Mesendoderm (in vitro differentiated cells): ENCODE data around the gene NEK10.

Source experiments
- DNase-seq: peaks from one replicate; pipeline ENCODE4 v3.0.0; 2013
- H2AK5ac ChIP-seq: 2 replicates; pipeline ENCODE4 v1.6.1; 2013; ENCODE audit warnings: low read length, inconsistent platforms
- H2BK120ac ChIP-seq: 2 replicates; pipeline ENCODE4 v1.6.1; 2013; ENCODE audit warnings: low read depth, mild to moderate bottlenecking, low read length, moderate library complexity, mixed read lengths
- H2BK15ac ChIP-seq: replicated peaks from 2 replicates; pipeline ENCODE4 v1.6.1; 2013; ENCODE audit warnings: low read depth, mild to moderate bottlenecking, moderate library complexity
- H2BK5ac ChIP-seq: 2 replicates; pipeline ENCODE4 v1.6.1; 2013; ENCODE audit warnings: low read length, inconsistent platforms
- H3K18ac ChIP-seq: 2 replicates; pipeline ENCODE4 v1.6.1; 2013; ENCODE audit warnings: mild to moderate bottlenecking, low read length, mixed read lengths
- H3K23ac ChIP-seq: one replicate; pipeline ENCODE4 v1.6.1; 2013; ENCODE audit warnings: low read length
- H3K27ac ChIP-seq: 2 replicates; pipeline ENCODE4 v1.5.1; 2013; ENCODE audit warnings: low read depth, mild to moderate bottlenecking, inconsistent platforms, low read length, moderate library complexity
- H3K27me3 ChIP-seq: 2 replicates; pipeline ENCODE4 v1.6.1; 2013; ENCODE audit warnings: low read length, control low read depth, mild to moderate bottlenecking, inconsistent platforms; ENCODE audit not compliant: insufficient read depth, poor library complexity
- H3K36me3 ChIP-seq: 2 replicates; pipeline ENCODE4 v1.6.1; 2013; ENCODE audit warnings: low read length, inconsistent platforms; ENCODE audit not compliant: control insufficient read depth, insufficient read depth
- H3K4ac ChIP-seq: one replicate; pipeline ENCODE4 v1.6.1; 2013; ENCODE audit warnings: low read depth, mild to moderate bottlenecking, low read length, moderate library complexity
- H3K4me1 ChIP-seq: 2 replicates; pipeline ENCODE4 v1.6.1; 2013; ENCODE audit warnings: low read depth, low read length, inconsistent platforms; ENCODE audit not compliant: control insufficient read depth
- H3K4me2 ChIP-seq: 2 replicates; pipeline ENCODE4 v1.6.1; 2013; ENCODE audit warnings: low read length
- H3K4me3 ChIP-seq: 2 replicates; pipeline ENCODE4 v1.5.1; 2013; ENCODE audit warnings: mild to moderate bottlenecking, low read length
- H3K56ac ChIP-seq: one replicate; pipeline ENCODE4 v1.6.1; 2013; ENCODE audit warnings: low read length
- H3K79me1 ChIP-seq: 2 replicates; pipeline ENCODE4 v1.6.1; 2013; ENCODE audit warnings: low read length, inconsistent platforms
- H3K79me2 ChIP-seq: 2 replicates; pipeline ENCODE4 v1.6.1; 2013; ENCODE audit warnings: mild to moderate bottlenecking, low read length; ENCODE audit not compliant: control insufficient read depth, insufficient read depth
- H3K9ac ChIP-seq: 2 replicates; pipeline ENCODE4 v1.6.1; 2013; ENCODE audit warnings: low read length, inconsistent platforms
- H4K5ac ChIP-seq: one replicate; pipeline ENCODE4 v1.6.1; 2013; ENCODE audit warnings: low read length
- H4K8ac ChIP-seq: one replicate; pipeline ENCODE4 v1.6.1; 2013; ENCODE audit warnings: low read depth, mild to moderate bottlenecking, control low read depth, low read length, moderate library complexity
- WGBS: extraction: QIAGEN DNeasy Blood & Tissue Kit; methylation state at CpG from one replicate; pipeline ENCODE4 v1.1.7; 2013; ENCODE audit warnings: low lambda C conversion rate, missing lambda C conversion rate; ENCODE audit not compliant: insufficient coverage; ENCODE audit errors: extremely low coverage; 5-methylcytosine and 5-hydroxymethylcytosine counted together

The NEK10 gene

DNA sequence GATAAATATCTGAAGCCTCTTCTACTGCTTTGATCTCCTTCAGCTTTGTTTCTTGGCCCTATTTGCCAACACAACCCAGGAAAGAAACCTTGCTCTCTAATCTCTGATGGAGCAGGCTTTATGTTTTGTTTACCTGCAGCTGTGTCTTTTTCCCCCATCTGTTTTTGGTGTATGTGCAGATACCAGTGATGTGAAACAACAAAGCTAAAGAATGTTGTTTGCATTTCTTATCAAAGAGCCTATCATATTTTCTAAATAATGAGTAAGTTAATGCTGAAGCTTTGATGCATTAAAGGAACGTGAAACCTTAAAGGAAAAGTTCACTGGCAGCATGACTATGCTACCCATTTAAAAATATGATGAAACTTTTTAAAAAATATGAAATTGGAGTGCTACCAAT, 238.4 kb downstream of the NEK10 start:
- H3K4me2 ChIP-seq, result no peak overlapping the region
- H3K79me1 ChIP-seq, result no peaks in the 10 kb centered on the region
- DNase-seq, result no peak
- no peak overlapping the region for H4K5ac ChIP-seq
- H3K18ac ChIP-seq, result no peak overlapping the region
- no peak overlapping the region for H3K23ac ChIP-seq
- H3K79me2 ChIP-seq, result no peaks in the 10 kb centered on the region
- no peak overlapping the region for H3K4ac ChIP-seq
- H2BK120ac ChIP-seq, result no peak overlapping the region
- no peak overlapping the region for H2BK15ac ChIP-seq
- H3K4me3 ChIP-seq, result no peak overlapping the region
- H3K56ac ChIP-seq, result no peak overlapping the region
- H3K4me1 ChIP-seq, result no peaks in the 10 kb centered on the region
- H2BK5ac ChIP-seq, result no peak overlapping the region
- no peak overlapping the region for H2AK5ac ChIP-seq
- H3K36me3 ChIP-seq, result no peaks in the 10 kb centered on the region
- WGBS, result no CpG with 5 or more reads among the region's 1 CpG
- H4K8ac ChIP-seq, result no peak overlapping the region
- H3K27me3 ChIP-seq, result no peaks in the 10 kb centered on the region
- H3K27ac ChIP-seq, result no peak overlapping the region
- no peak overlapping the region for H3K9ac ChIP-seq

DNA sequence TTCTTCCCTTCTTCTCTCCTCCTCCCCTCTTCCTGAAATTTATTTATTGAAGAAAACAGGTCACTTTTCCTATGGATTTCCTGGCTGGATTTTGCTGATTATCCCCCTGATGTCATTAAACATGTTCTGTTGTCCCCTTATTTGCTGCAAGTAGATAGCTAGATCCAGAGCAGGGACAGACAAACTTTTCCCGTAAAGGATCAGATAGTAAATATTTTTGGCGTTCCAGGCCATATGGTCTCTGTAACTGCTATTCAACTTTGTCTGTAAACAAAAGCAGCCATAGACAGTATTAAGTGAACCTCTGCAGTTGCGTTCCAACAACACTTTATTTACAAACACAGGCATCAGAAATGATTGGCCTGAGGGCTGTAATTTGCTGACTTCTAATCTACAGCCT, 241.3 kb downstream of the NEK10 start:
- Histone ChIP-seq H2BK120ac (no peak overlapping the region), H2AK5ac (no peak overlapping the region), H3K18ac (no peak overlapping the region), H3K4me3 (no peak overlapping the region), H3K36me3 (no peaks in the 10 kb centered on the region), H2BK5ac (no peak overlapping the region), H3K23ac (no peak overlapping the region), H3K9ac (no peak overlapping the region), H3K4me1 (no peaks in the 10 kb centered on the region), H3K79me1 (no peaks in the 10 kb centered on the region), H3K56ac (no peak overlapping the region), H4K5ac (no peak overlapping the region), H3K27me3 (no peaks in the 10 kb centered on the region), H2BK15ac (no peak overlapping the region), H3K79me2 (no peaks in the 10 kb centered on the region), H3K4me2 (no peak overlapping the region), H3K4ac (no peak overlapping the region), H3K27ac (no peak overlapping the region), H4K8ac (no peak overlapping the region)
- DNase-seq, result no peak
- no CpG with 5 or more reads among the region's 3 CpGs for WGBS

DNA sequence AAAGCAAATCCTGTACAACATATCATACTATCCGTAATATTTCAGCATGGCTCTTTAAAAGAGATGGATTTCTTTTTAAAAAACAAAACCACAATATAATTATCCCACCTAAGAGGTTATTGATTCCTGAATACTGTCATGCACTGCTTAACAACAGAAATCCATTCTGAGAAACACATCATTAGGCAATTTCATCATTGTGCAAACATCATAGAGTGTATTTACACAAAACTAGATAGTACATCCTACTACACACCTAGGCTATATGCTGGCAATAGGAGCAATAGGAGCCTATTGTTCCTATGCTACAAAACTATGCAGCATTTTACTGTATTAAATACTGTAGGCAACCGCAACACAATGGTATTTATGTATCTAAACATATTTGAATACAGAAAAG, 242.0 kb downstream of the NEK10 start:
- Histone ChIP-seq H3K27ac (no peak overlapping the region), H2BK120ac (no peak overlapping the region), H3K56ac (no peak overlapping the region), H3K27me3 (no peaks in the 10 kb centered on the region), H3K23ac (no peak overlapping the region), H3K4me1 (no peaks in the 10 kb centered on the region), H2BK15ac (no peak overlapping the region), H3K4me2 (no peak overlapping the region), H2BK5ac (no peak overlapping the region), H3K4me3 (no peak overlapping the region), H2AK5ac (no peak overlapping the region), H3K18ac (no peak overlapping the region), H3K36me3 (no peaks in the 10 kb centered on the region), H3K9ac (no peak overlapping the region), H4K8ac (no peak overlapping the region), H4K5ac (no peak overlapping the region), H3K4ac (no peak overlapping the region), H3K79me2 (no peaks in the 10 kb centered on the region), H3K79me1 (no peaks in the 10 kb centered on the region)
- no peak for DNase-seq
- no CpG with 5 or more reads among the region's 2 CpGs for WGBS

DNA sequence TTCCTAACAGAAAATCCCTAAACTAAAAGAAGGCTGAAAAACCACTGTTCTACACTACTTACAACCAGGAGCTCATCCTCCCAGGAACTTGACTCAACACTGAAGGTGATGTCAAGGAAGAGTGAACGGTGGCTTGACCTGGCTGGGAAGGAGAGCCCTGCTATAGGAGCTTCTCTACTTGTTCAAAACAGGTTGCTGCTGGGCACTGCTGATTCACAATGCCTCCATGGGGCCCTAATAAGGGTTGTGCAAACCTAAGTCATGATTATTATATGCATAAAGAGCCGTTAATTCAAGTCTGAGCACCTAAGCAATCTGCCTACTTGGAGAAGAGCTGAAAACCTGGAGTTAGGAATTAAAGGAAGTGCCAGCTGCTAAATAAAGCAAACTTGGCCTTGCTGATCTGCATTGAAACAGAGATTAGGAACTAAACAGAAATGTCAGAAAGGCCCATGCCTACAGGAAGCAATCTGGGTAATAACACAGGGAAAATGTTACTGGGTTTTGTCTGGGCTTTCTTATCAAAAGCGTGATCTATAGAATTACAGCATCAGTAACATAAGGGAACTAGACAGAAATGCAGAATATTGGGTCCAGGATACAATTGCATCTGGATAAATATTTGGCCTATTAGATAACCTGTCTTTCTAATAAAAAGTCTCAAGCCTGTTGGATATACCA, 243.2 kb downstream of the NEK10 start:
- H3K23ac ChIP-seq, result no peak overlapping the region
- no peak overlapping the region for H3K18ac ChIP-seq
- no peak overlapping the region for H3K4me2 ChIP-seq
- H3K27me3 ChIP-seq, result no peaks in the 10 kb centered on the region
- H3K4me1 ChIP-seq, result no peaks in the 10 kb centered on the region
- no peak overlapping the region for H3K56ac ChIP-seq
- no peak overlapping the region for H3K9ac ChIP-seq
- no peak overlapping the region for H3K4me3 ChIP-seq
- no peak overlapping the region for H3K27ac ChIP-seq
- H3K36me3 ChIP-seq, result no peaks in the 10 kb centered on the region
- no CpG with 5 or more reads among the region's 3 CpGs for WGBS
- no peak overlapping the region for H2BK5ac ChIP-seq
- H2AK5ac ChIP-seq, result no peak overlapping the region
- H3K79me1 ChIP-seq, result no peaks in the 10 kb centered on the region
- H3K4ac ChIP-seq, result no peak overlapping the region
- H2BK15ac ChIP-seq, result no peak overlapping the region
- DNase-seq, result no peak
- H4K5ac ChIP-seq, result no peak overlapping the region
- no peak overlapping the region for H4K8ac ChIP-seq
- H3K79me2 ChIP-seq, result no peaks in the 10 kb centered on the region
- H2BK120ac ChIP-seq, result no peak overlapping the region

DNA sequence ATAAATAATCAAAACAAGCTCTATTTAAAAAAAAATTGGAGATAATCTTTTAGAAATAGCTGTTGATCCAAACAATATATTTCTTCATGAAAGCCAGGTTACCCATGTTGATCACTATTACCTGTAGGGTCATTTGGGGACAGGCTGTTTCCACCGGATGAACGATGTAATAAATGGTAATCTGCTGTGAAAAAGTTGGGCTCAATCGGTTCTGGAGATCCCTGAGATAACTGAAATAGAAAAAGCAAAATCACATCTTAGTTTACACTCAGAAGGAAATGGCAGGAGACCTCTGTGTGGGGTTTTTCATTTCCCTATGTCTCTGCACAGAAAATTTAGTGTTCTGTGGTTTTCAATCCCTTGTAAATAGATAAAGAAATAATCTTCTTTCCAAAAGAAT, 249.5 kb downstream of the NEK10 start:
- WGBS, result no CpG with 5 or more reads among the region's 3 CpGs

DNA sequence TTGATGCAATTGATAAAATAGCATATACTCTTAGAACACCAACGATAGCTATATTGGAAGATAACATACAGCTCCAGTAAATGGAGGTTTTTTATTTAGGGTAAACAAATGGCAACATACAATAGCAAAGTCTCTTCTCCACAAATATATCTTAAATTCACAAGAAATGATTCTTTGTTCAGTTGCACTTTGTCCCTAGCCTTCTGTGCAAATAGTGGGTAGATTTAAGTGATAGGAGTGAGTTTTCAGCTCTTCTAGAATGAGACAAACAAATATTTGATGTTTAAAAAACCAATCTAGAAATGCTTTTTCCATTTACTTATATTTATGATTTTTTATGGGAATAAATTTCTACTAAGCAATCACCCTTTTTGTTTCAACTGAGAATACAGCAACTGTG, 253.8 kb downstream of the NEK10 start:
- no peaks in the 10 kb centered on the region for H3K79me1 ChIP-seq
- H2BK15ac ChIP-seq, result no peak overlapping the region
- H4K8ac ChIP-seq, result no peak overlapping the region
- no peak overlapping the region for H3K18ac ChIP-seq
- H3K9ac ChIP-seq, result no peak overlapping the region
- no peaks in the 10 kb centered on the region for H3K4me1 ChIP-seq
- no peaks in the 10 kb centered on the region for H3K36me3 ChIP-seq
- no peak overlapping the region for H2BK120ac ChIP-seq
- no CpG with 5 or more reads among the region's 1 CpG for WGBS
- no peak overlapping the region for H2AK5ac ChIP-seq
- H3K27me3 ChIP-seq, result no peaks in the 10 kb centered on the region
- H3K4me2 ChIP-seq, result no peak overlapping the region
- no peak overlapping the region for H3K56ac ChIP-seq
- H4K5ac ChIP-seq, result no peak overlapping the region
- no peak overlapping the region for H2BK5ac ChIP-seq
- H3K27ac ChIP-seq, result no peak overlapping the region
- H3K4ac ChIP-seq, result no peak overlapping the region
- H3K79me2 ChIP-seq, result no peaks in the 10 kb centered on the region
- no peak overlapping the region for H3K23ac ChIP-seq
- DNase-seq, result no peak
- H3K4me3 ChIP-seq, result no peak overlapping the region

More for the DNA sequence above, 249.5 kb downstream of the NEK10 start:
- Histone ChIP-seq H3K79me2 (no peaks in the 10 kb centered on the region), H3K36me3 (no peaks in the 10 kb centered on the region), H3K4me1 (no peaks in the 10 kb centered on the region), H2BK5ac (no peak overlapping the region), H3K4me3 (no peak overlapping the region), H4K5ac (no peak overlapping the region), H3K79me1 (no peaks in the 10 kb centered on the region), H3K9ac (no peak overlapping the region), H3K27me3 (no peaks in the 10 kb centered on the region), H2AK5ac (no peak overlapping the region), H3K56ac (no peak overlapping the region), H3K4ac (no peak overlapping the region), H3K18ac (no peak overlapping the region), H3K27ac (no peak overlapping the region), H4K8ac (no peak overlapping the region), H3K4me2 (no peak overlapping the region), H2BK120ac (no peak overlapping the region), H2BK15ac (no peak overlapping the region), H3K23ac (no peak overlapping the region)
- DNase-seq, result no peak
